ENCODE results near the gene NEURL2.
"Not testable (repeated sequence)": the region's sequence is repeated elsewhere in the genome, so short reads cannot be mapped to it uniquely, and the experiment has no call there.

Gene NEURL2

GRCh38 chr20:45890985-45891983 lies at the start of gene NEURL2, which contains the start of gene CTSA:
Gene NEURL2, minus strand, starts transcription at chr20:45891208. Its CDS starts 217 bp downstream, at chr20:45890991.
Gene CTSA, plus strand, starts transcription at chr20:45891335. Its CDS starts 234 bp downstream, at chr20:45891569.
- DNase-seq = peak; percentile 44

- no peak for DNase-seq
Measured at GRCh38 chr20:45940469-45940868, 49.5 kb upstream of the NEURL2 start.

DNA sequence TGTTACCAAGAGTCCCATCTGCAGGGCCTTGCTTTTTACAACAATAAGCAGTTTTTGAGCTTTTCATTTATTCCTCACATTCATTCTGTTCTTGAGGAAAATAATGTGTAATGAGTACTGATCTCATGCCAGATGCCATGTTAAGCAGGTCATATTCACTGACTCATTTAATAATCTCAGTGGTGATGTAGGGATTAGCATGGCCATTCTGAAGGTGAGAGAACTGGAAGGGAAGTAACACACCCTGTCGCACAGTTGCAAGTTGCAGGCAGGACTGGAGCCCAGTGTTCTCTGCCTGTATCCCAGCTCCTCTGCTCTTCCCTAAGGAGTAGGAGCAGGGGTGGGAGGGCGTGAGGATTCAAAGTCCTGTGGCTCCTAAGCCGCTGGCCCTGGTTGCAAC lies 49.0 kb upstream of the NEURL2 start:
- DNase-seq = no peak

DNA sequence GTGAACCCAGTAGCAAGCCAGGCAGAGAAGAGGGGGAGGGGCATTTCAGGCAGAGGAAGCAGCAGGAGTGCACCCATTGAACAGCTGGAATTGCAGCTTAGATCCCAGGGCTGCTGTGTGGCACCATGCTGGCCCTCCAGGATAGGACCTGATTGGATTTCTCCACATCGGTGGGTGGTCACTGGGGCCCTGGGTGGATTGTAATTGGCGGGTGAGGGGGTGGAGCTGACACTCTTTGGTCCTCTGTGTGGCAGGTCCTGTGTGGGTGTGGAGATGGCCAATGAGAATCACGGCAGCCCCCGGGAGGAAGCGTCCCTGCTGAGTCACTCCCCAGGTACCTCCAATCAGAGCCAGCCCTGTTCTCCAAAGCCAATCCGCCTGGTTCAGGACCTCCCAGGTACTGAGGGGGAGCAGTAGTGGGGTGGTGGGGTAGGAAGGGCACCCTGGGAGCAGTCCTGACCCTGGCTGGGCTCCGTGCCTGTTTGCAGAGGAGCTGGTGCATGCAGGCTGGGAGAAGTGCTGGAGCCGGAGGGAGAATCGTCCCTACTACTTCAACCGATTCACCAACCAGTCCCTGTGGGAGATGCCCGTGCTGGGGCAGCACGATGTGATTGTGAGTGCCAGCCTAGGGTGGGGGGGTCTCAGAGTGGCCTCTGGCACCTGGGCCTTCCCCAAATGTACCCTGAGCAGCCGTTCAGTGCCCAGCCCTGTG lies 47.9 kb upstream of the NEURL2 start:
- no peak for DNase-seq

DNA sequence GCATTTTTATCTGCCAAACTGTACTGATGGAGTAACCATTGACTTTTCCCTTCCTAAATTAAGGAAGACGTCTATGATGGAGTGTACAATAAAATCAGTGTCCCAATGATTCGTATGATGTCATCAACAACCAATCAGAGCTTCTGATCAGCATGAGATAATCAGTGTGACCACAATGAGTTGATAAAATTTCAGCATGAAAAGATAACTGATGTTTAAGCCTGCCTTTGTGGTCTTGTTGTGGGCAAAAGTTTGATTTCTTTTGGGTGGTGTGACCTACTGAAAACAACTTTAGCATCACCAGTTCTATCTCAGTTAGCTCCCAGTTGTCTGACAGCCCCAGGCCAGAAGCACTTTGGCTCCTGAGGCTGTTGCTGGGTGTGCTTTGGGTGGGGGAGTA lies 46.8 kb upstream of the NEURL2 start:
- no peak for DNase-seq

GRCh38 chr20:45935416-45936046 lies 44.5 kb upstream of the NEURL2 start:
- no peak for DNase-seq

GRCh38 chr20:45934586-45935415 lies 43.8 kb upstream of the NEURL2 start, which contains the start of gene PCIF1:
Gene PCIF1, plus strand, starts transcription at chr20:45934683. Its CDS starts 4,317 bp downstream, at chr20:45939000.
- peak; percentile 98 for DNase-seq

DNA sequence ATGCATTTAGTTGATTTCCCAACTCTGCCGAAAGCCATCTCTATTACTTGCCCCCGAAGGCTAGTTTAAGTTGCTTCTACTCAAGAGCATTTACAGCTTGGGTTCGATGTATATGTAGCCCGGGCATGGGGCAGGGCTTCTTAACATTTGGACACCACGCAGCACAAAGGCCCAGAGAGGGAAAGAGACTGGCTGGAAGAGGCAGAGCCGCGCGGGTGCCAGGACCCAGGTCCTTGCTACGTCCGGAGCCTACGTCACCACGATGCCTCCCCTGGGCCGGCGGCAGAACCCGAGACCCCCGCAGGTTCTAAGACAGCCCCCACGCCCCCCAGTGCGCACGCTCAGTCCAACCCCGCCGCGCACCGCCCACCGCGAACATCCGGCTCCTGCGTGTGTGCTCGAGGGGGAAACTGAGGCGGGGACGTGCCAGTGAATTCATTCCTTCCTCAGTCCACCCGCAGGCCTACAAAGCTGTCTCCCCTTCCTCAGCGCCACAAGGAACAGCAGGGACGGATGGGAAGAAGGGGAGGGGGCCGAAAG lies 43.1 kb upstream of the NEURL2 start:
- no peak for DNase-seq

- DNase-seq = peak; percentile 50
Measured at GRCh38 chr20:45933266-45934045, 42.4 kb upstream of the NEURL2 start.

GRCh38 chr20:45931680-45932079 lies 40.7 kb upstream of the NEURL2 start:
- not testable (repeated sequence) for DNase-seq

- no peak for DNase-seq
Measured at GRCh38 chr20:45927071-45927878, 36.3 kb upstream of the NEURL2 start.

GRCh38 chr20:45926731-45927070 lies 35.7 kb upstream of the NEURL2 start:
- no peak for DNase-seq

GRCh38 chr20:45925821-45926506 lies 35.0 kb upstream of the NEURL2 start:
- DNase-seq = no peak

GRCh38 chr20:45924391-45925261 lies 33.6 kb upstream of the NEURL2 start:
- DNase-seq = no peak

GRCh38 chr20:45921337-45922189 lies 30.6 kb upstream of the NEURL2 start:
- no peak for DNase-seq

GRCh38 chr20:45920462-45921336 lies 29.7 kb upstream of the NEURL2 start:
- no peak for DNase-seq
